D721Med (cell line): ENCODE data around the gene DPF3.

ENCODE experiments used
- DNase-seq: peaks from one replicate; pipeline ENCODE4 v3.0.0; 2011; ENCODE audit warnings: low spot score; ENCODE audit not compliant: insufficient read length
- FAIRE-seq: peaks from 2 replicates; lab custom pipeline; 2011; peaks lifted over from hg19 to GRCh38; lab: Jason Lieb, UNC
- CTCF ChIP-seq: IDR thresholded peaks from 2 replicates; pipeline ENCODE4 v1.5.1; 2012; ENCODE audit warnings: mild to moderate bottlenecking, control low read depth; ENCODE audit not compliant: insufficient read depth; ENCODE audit errors: missing control alignments

The DPF3 gene

DNA sequence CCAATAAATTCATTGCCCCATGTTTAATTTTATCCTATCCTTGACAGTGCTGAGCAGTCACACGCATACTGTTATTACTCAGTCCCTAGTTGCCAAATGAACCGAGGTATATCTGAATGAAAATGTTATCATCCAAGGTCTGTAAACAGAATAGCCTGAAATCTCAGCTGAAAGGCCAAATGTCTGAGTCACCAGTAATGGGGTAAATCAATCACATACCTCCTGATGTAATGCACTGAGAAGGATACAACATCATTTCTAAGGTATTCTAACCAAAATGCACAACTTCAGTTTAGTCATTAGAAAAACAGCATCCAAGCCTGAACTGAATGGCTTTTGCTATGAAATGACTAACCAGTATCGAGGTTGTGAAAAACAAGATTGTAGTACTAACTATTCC, 228.6 kb downstream of the DPF3 start:
- DNase-seq = no peak
- no peak for TF ChIP-seq CTCF
- no peak for FAIRE-seq

GRCh38 chr14:72664651-72665050, 229.2 kb downstream of the DPF3 start:
- no peak for DNase-seq
- no peak for TF ChIP-seq CTCF
- no peak for FAIRE-seq

DNA sequence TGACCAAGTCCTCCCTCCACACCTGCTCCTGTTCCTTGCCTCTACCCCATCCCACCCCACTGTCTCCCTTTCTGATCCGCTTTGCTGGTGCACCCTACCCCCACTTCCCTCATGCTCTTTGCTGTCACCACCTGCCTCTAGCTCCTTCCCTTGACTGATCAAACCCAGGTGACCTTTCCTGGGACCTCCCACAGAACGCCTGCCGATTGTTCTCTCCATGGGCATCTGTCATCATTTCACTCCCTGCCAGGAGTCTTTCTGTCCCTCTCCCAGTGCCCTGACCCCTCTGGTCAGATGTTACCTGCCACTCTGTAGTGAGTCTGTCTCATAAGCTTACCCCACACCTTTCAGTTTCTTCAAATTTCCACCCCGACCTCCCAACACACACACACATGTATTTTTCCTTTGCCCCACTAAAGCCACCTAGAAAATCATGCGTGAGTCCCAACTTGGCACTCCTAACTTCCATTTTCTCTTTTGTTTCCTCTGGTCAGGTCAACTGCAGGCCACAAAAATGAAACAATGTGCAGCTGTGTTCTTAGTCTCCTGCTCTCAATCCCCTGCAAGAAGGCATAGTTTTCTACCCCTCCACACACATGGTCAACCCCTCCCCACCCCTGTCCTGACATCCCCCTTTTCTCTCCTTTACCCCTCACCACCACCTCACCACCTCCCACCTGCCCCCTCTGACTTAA, 229.8 kb downstream of the DPF3 start:
- no peak for DNase-seq
- no peak for TF ChIP-seq CTCF
- no peak for FAIRE-seq

DNA sequence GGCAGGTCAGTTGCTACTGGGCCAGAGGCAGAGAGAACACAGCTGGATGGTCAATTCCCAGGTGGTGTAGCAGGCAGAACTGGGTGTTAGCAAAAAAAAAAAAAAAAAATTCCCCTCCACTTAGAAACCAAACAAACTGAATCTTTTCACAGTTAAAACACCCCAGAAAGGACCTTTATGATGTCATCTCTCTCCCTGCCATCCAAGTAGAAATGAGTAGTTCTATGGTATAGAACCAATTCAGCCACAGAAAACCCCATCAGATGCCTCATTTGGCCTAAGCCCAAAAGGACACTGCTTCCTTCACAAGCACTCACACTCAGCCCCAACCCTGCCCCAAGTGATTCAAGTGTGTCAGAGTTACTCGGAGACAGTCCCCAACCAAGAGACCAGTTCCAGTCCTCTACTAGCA, 230.8 kb downstream of the DPF3 start:
- TF ChIP-seq CTCF = no peak
- FAIRE-seq = no peak
- no peak for DNase-seq

DNA sequence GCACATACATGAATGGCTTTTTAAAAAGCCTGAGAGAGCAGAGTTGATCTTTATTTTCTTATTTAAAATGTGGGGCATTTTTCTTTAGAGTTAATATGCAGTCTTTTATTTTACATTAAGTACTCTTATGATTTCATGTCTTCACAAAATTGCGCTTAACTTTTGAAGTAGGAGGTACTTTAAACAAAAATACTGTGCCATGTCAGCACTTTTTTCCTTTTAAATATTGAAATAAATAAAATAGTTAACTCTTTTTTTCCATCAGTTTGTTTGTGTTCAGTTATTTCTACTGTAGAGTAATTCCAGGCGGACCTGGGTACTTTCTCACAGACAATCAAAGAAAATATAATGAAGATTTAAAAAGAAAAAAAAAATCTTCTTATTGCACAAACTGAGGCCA, 231.7 kb downstream of the DPF3 start:
- no peak for FAIRE-seq
- no peak for TF ChIP-seq CTCF
- DNase-seq = no peak

GRCh38 chr14:72657214-72657921, 236.5 kb downstream of the DPF3 start:
- DNase-seq (no peak), FAIRE-seq (no peak)
- TF ChIP-seq CTCF = no peak

DNA sequence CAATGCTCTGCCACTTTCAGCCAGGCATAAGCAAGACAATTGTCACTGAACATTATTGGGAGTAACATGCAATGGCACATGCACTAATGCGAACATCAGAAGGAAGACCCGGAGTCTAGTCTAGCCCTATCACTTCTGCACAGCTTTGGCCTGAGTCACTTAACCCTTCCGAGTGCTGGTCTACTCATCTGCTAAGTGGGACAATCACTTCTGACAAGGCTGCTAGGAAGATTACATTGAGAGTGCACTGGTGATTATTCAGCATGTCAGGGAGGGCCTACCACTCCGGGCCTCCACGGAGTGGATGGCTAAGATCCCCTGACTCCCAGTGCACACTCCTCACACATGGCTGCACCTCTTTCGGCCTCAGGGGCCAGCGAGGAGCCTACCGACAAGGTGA, 240.9 kb downstream of the DPF3 start:
- no peak for TF ChIP-seq CTCF
- no peak for DNase-seq
- FAIRE-seq = no peak
